T-helper 1 cell (primary cell): ENCODE measurements around the gene NNT.
A peak's percentile ranks its signal among the peaks of the same experiment; 100 is the strongest.
"Not testable (repeated sequence)": the region's sequence is repeated elsewhere in the genome, so short reads cannot be mapped to it uniquely, and the experiment has no call there.

Experiments
- DNase-seq, 5 donors: peaks; one replicate each; pipeline ENCODE4 v3.0.0-alpha.2; 2012 to 2020

The NNT gene

DNA sequence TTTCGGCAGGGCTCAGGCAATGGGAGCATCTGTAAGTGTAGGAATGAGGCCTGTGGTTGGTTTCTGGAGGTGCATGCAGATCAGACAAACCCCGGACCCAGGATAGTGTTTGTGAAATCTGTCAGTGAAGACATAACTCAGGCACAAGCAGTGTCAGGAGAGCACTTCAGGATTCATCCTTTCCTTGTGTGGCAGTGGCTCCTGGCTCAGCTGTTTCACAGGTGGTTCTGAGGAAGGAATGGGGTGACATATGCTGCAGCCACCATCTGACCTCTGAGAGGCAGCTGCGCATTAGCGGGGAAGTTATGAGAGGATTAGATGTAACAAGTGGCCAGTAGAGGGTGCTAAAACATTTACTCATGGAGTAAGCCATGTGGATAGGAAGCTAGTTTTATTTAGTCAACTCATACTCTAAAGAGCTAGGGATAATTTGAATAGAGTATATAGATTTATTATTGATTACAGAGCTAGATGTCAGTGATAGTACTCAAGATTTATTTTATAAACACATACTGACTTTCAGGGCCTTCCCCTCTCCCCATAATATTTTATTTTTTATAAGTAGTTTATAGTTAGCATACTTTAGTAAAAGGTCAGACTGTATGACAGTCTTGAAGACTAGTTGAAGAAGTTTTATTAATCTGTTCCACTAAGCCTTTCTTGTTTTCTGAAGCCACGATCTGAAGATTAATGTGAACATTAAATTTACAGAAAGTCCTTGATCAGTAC lies 28.4 kb downstream of the NNT start:
- DNase-seq: peak in 2 of 5 donors; percentile 11 to 51

DNA sequence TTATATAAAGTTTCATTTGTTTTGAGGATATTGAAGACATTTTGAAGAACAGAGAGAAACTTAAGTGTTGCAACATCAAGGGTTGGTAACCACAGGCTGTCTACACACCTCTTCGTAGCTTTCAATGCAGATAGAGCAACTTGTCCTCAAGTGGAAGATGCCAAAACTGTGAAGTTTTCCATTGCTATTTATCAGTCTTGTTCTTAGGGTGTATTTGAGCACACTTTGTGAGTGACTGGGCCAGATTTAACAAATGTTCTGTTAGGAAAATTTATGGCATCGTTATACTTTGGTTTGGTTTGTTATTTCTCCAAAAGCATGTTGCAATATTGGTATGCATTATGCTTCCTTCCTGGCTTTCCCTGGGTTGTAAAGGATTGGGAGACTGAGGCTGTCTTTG lies 31.6 kb downstream of the NNT start:
- no peak for DNase-seq

DNA sequence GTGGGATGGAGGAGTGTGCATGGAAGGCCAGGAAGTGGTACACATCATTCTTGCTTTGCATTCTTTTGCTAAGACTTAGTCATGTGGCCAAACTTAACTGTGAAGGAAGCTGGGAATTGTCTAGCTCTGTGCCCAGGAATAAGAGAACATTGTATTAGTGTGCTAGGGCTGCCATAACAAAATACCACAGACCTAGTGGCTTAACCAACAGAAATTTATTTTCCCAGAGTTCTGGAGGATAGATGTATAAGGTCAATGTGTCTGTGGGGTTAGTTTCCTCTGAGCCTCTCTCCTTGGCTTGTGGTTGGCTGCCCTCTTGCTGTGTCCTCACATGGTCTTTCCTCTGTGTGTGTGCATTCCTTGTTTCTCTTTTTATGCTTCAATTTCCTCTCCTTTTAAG lies 32.4 kb downstream of the NNT start:
- DNase-seq: no peak

DNA sequence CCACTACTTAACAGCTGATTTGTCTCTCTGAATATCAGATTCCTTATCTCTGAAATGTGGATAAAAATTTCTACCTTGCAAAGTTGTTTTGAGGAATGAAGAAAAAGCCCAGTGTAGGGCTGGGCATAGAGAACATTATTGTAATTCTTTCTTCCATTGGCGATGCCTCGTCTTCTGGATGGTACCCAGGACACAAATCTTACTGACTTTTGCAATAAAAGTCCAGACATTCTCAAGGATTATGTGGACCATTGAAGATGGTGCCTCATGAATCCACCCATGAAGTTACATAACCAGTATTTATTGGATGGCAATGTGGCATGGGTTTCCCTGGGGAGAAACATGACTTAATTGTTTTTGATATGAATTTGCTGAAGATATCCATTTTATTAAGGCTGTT lies 33.1 kb downstream of the NNT start:
- DNase-seq: no peak

DNA sequence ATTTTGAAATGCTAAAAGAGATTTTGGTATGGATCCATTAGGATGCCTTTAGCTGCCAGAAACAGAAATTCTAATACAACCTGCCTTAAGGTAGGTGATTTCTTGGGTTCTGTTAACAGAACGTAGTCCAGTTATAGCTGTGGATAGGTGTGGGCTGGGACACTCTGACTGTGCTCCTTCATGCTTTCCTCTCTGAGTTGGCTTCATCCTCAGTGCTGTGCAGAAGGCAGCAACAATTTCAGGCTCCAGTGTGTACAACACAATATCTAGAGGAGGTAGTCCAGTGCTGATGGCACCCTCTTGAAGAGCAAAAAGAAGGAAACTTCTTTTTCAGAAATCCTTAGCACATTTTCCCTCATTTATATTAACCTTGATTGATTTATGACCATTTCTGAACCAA lies 34.4 kb downstream of the NNT start:
- no peak for DNase-seq

DNA sequence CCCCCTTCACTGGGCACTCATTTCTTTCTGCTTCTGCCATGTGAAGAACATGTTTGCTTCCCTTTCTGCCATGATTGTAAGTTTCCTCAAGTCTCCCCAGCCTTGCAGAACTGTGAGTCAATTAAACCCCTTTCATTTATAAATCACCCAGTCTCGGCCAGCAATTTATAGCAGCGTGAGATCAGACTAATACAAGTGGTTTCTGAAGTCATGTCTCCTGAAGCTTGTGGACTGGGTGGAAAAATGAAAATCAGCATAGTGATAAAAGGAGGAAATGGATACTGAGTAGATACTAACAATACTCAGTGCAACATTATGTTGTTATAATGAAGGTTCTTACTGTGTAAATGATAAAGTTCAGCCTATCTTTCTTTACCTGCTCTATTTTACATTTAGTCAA lies 35.1 kb downstream of the NNT start:
- no peak for DNase-seq

DNA sequence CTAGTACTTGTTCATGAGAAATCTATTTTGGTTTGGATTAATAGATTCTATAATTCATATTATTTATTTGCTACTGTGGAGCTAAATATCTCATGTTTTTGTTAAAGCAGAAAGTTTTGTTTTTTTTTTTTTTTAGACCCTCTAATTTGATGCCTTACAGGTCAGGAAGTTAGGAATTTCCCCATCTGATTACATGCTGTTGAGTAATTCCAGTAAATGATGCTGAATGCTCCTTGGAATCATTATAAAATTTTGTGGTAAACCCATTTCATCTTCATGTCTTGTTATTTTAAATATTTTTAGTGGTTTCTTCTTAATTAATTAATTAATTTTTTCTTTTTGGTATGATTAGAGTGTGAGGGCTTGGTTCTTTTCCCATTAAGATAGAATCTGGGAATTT lies 35.6 kb downstream of the NNT start:
- no peak for DNase-seq

DNA sequence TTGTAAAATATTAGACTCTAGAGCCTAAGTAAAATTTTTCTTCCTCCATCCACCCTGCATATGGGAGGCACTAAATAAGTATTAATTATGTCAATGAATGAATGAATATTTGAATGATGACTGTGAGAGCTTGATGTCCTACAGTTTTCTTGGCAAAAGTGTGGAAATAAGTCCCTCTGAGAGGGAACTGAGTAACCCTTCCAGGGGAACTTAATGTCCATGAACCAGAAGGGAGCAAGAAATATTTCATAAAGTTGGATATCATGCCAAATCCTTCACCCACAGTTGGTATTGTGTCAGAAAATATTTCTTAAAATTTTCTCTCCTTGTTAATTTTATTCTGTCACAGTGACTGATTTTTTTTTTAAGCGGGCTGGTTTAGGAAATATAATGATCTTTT lies 36.6 kb downstream of the NNT start:
- DNase-seq: no peak

DNA sequence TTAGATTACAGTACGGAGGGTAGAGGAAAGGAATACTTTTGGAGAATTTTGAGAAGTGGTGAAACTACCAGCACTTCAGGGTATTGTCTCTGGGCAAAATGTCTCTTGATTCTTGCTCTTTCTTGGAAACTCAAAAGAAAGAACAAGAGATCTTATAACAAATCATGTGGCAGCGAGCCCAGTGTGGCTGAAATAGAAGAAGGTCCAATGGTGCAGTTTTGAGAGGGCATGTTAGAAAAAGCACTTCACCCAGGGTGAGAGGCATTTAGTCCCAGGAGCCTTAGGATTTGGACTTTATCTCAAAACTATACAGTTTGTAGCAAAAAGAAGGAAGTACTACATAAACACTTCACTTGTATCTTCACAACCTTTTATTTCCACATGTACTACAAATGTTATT lies 39.4 kb downstream of the NNT start:
- DNase-seq: no peak

DNA sequence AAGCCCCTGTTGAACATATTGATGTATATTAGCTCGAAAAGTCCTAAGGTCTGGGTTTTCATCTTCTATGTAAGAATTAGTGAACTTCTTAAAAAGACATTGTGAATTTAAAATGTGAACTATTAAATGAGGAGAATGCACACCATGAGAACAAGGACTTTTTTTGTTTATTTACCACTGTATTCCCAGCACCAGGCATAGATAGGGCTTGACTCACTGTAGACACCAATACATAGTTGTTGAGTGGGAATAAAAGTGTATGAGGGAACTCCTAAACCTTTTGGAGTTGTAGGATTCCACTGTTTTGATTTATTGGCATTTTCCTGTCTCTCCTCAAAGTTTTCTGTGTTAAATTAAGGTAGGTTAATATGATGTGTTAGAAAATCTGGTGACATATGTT lies 40.3 kb downstream of the NNT start:
- DNase-seq: no peak

DNA sequence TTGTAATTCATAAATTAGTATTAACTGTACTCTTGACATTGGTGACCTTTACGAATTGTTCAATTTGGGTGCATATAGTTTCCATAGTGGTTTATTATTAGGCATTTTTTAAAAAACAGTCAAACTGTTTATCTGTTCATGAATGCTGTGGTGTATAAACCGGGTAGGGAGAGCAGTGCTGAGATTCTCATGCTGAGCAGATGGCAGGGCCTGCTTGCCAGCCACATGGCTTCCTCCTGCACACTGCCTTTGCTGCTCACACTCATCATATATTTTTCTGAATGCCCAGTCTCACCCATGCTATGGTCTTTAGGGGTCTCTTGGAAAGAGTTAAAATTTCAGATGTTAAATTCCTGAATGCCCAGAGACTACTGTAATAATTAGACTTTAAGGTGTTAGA lies 40.8 kb downstream of the NNT start:
- no peak for DNase-seq

DNA sequence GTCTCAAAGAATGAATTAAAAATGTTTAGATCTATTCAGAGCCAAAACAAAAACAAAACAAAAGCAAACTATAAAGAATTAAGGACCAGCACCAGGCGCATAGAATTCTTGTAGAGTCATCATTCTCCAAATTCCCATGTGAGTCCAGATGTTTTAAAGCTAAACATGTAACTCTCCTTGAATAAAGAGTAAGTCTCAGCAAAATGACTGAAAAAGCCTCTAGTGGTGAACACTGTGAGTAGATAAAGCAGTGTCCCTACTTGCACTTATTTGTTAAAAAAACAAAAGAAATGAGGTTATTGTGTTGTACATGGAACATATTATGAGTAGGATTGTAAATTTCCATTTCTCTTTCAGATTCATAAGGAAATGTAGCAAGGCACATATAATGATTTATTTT lies 44.0 kb downstream of the NNT start:
- no peak for DNase-seq

DNA sequence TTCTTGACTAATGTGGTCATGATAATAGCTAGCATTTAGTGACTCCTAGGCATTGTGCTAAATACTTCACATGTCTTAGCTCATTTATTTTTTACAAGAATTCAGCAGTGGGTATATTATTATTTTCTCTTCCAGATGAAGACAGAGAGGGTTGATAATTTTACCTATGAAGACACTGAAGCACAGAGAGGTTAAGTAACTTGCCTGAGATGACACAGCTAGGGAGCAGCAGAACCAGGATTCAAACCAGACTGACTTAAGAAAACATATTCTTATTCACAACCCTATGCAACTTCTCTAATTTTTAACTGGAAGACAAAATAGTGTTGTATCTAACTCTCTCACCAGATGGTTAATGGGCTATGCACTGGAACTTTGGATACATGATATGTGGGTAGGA lies 44.8 kb downstream of the NNT start:
- DNase-seq: no peak

DNA sequence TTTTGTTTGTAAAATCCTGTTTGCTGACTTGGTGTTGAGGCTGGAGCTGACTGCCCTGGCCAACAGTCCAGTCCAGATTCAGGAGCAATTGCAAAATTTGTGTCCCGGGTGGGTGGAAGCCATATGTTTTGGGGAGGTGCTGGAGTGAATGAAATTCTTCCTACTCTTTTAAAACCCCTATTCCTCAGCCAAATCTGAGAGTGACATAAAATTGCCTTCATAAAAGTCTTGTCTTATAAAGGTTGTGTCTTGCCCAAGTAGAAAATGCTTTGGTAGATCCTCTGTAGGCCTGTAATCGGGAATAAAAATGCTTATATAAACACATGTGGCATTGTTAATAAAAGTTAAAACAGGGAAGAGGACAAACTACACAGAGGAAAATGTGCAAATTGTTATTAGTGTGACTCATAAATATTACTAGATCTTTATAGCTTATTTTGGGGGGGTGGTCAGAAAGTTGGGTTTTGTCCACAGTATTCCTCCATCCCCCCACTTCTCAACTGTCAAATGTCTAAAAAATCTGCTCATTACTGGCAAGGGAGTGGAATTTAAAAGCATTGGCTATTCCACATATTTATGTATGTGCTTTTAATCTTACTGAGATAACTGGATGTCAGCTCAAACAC lies 45.6 kb downstream of the NNT start:
- DNase-seq: no peak

DNA sequence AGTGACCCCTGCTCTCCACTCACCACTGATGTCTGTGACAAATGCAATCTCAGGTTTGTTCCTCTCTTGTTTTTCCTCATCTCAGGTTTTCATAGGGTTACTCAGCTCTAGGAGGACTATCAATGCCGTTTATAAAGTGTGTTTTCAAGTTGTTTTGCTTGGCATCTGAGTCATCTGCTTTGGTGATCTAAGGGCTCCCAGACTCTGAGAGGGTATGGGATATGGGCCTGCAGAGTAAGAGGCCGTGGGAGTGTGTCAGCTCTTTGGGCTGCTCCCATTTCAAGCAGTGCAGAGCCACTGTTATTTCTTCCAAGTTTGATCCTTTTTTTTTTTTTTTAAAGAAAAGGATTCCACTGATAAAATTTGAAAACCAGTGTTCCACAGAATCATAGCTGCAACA lies 46.3 kb downstream of the NNT start:
- DNase-seq: no peak

DNA sequence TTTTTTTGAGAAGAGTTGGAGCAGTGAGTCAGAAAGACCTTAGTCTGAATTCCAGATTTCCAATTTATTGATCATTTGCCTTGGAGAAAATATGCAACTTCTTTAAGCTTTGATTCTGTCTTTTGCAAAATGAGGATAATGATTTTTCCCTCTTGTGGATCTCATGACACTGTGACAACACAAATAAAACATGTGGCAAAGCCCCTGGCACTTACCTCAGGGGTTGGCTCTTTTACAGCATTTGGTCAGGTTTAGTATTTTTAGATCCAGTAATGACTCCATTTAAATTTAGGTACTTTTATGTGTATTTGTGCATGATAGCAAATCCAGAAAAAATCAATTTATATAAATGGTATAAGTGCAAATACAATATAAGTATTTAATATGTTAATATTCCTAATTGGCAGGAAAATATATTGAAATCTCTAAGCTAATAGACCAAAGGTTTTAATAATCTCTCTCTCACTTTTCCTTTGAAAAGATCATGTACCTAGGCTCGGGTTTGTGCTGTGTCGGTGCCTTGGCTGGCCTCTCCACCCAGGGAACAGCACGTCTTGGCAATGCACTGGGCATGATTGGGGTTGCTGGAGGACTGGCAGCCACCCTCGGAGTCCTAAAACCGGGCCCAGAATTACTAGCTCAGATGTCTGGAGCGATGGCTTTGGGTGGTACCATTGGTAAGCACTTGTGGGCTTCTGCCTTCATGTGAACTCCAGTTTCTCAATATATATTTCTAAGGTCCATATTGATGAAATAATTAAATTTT lies 49.7 kb downstream of the NNT start:
- no peak for DNase-seq

DNA sequence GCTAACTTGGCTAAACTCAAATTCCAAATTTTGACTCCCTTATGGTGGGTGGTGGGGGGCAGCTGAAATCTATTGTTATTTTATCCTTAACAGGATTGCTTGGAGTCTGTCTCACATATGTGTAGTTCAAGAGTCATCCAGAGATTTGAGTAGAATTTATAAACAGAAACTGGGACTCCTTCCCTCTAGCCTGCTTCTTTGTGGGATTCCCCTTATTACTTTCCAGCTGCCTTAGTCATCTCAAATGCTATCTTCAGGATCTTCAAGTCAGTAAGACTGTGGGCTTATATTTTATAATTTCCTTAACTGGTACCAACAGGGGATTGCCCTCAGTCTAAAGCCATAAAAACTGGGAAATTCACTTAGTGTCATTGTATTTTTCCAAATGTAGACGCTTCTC lies 55.5 kb downstream of the NNT start:
- no peak for DNase-seq

DNA sequence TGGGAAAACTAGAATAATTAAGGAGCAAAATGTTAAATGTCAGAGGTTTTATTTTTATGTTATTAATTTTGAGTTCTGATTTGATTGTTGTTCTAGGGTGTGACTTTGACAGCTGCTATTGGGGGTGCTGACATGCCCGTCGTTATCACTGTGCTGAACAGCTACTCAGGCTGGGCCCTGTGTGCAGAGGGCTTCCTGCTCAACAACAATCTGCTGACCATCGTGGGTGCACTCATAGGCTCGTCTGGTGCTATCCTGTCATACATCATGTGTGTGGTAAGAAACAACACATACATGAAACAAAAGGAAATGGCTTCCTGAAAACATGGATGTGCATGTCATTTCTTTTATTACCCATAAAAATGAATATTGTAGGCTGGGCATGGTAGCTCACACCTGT lies 56.1 kb downstream of the NNT start:
- DNase-seq: no peak

DNA sequence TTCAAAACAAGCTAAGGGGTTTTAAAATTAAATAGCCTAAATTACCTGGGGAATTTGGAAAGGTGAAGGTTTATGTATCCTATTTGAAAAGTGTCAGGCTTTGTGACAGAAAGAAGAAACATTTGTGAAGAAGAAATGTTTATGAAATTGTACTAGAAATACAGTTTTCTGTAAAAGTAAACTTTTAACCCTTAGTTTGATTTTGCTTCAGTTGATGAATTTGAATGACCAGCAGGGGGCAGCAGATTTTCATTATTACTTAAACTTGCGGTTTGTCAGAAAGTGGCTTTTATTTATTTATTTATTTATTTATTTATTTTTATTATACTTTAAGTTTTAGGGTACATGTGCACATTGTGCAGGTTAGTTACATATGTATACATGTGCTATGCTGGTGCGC lies 58.1 kb downstream of the NNT start:
- no peak for DNase-seq

DNA sequence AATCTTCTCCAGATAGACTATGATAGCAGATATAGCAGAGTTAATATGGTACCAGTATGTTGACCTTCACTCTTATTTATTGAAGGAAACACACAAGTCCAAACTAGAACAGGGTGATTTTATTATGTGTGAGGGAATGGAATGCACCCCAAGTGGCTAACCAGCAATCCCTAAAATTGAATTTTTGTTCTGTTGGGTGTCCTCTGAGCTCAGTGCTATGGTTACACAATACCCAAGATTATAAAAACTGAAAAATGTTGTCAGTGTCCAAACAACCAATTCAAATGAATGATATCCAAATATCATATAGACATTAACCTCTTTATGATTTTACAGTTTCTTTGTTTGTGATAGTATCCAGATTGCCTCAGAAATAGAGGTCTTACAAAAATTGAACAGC lies 60.9 kb downstream of the NNT start:
- no peak for DNase-seq

DNA sequence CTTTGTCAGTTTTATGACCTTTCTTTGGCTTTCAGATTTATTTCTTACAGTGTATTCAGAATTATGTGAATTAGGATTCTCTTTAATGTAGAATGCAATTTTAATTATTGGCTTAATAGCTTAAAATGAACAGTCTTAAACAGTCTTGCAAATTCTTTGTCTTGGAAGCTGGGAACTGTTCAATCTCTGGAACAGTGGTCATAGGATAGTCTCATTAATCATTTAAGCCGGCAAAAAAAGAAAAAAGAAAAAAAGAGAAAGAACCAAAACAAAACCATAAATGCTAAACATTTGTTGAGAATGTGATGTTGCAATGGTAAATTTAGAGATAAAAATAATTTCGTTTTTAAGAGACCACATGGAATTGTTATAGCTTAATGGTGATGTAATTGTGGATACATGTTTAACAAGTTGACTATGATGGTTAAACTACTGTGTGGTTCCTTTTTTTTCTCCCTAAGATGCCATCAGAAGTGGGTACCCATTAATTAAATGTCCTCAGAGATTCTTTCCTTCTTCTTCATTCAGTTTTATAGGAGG lies 61.6 kb downstream of the NNT start:
- no peak for DNase-seq

DNA sequence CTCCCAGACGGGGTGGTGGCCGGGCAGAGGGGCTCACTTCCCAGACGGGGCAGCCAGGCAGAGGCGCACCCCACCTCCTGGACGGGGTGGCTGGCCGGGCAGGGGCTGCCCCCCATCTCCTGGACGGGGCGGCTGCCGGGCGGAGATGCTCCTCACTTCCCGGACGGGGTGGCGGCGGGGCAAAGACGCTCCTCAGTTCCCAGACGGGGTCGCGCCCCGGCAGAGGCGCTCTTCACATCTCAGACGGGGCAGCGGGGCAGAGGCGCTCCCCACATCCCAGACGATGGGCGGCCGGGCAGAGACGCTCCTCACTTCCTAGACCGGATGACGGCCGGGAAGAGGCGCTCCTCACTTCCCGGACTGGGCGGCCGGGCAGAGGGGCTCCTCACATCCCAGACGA lies 62.8 kb downstream of the NNT start:
- not testable (repeated sequence) for DNase-seq

DNA sequence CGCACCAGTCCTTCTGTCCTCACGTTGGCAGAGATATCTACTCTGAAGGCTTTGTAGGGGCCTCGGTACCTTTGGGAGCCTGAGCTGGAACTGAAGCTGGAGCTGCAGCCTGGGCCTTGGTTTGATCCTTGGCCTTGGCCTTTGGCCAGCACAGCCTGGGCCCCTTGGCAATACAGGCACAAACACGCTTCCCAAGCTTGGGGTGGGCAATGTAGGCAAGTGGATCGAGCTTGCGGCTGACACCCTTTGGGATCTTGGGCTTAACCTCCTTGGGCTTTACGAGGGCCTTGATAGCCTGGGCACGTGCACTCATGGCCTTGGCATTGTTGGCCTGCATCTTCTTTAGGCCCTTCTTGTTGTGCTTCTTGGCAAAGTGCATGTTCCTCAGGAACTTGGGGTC lies 63.7 kb downstream of the NNT start:
- not testable (repeated sequence) for DNase-seq

DNA sequence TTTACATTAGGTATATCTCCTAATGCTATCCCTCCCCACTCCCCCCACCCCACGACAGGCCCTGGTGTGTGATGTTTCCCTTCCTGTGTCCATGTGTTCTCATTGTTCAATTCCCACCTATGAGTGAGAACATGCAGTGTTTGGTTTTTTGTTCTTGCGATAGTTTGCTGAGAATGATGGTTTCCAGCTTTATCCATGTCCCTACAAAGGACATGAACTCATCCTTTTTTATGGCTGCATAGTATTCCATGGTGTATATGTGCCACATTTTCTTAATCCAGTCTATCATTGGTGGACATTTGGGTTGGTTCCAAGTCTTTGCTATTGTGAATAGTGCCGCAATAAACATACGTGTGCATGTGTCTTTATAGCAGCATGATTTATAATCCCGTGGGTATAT lies 64.4 kb downstream of the NNT start:
- DNase-seq: not testable (repeated sequence)
